ENCODE measurements around the gene INSL3.

GRCh38 chr19:17794731-17795494, 26.4 kb downstream of the INSL3 start, which contains the start of gene B3GNT3:
- TF ChIP-seq CTCF (IDR thresholded peaks at IDR 0.05) (no peak), POLR2A (IDR thresholded peaks at IDR 0.05; ENCODE audit: low read depth) (no peak), POLR2AphosphoS5 (IDR thresholded peaks at IDR 0.05) (no peak)
